HepG2 (cell line): Measurements from ENCODE around the gene CEP97. TPM values are rescaled to one million over a fixed set of nuclear protein-coding genes. Genes with fewer than 3 reads are reported as not detected.

Experiments used
- AKAP8 ChIP-seq: sonication (generic); formaldehyde crosslinking; IDR thresholded peaks from 2 replicates; pipeline ENCODE4 v1.5.1; 2020; ENCODE audit warnings: mild to moderate bottlenecking, missing genetic modification reagents
- FLYWCH1 ChIP-seq: sonication (generic); formaldehyde crosslinking; IDR thresholded peaks from 2 replicates; pipeline ENCODE4 v1.8.1; 2023; ENCODE audit warnings: mild to moderate bottlenecking, missing genetic modification reagents
- FOXO1 ChIP-seq: sonication (generic); formaldehyde crosslinking; IDR thresholded peaks from 2 replicates; pipeline ENCODE4 v1.4.0; 2020; ENCODE audit warnings: missing genetic modification reagents
- GATAD1 ChIP-seq: IDR thresholded peaks from 2 replicates; pipeline ENCODE4 v1.6.1; 2016; ENCODE audit warnings: missing genetic modification reagents, missing compliant biosample characterization
- HNF4A ChIP-seq: sonication (generic); formaldehyde crosslinking; IDR thresholded peaks from 2 replicates; pipeline ENCODE4 v1.4.0; 2020; ENCODE audit warnings: missing genetic modification reagents
- MBNL3 ChIP-seq: fragments of 250-450 bp; sonication (Bioruptor Pico); conservative IDR thresholded peaks from 2 replicates; pipeline ENCODE4 v1.8.0; 2022; ENCODE audit warnings: mild to moderate bottlenecking, inconsistent platforms
- MED8 ChIP-seq: sonication (generic); formaldehyde crosslinking; IDR thresholded peaks from 2 replicates; pipeline ENCODE4 v1.8.1; 2023; ENCODE audit warnings: mild to moderate bottlenecking, missing genetic modification reagents; ENCODE audit not compliant: insufficient replicate concordance
- MIER2 ChIP-seq: IDR thresholded peaks from 2 replicates; pipeline ENCODE4 v1.6.1; 2016; ENCODE audit warnings: missing biosample characterization, missing genetic modification reagents
- NFE2L1 ChIP-seq: sonication (generic); formaldehyde crosslinking; IDR thresholded peaks from 2 replicates; pipeline ENCODE4 v1.4.0; 2020; ENCODE audit warnings: missing genetic modification reagents, mild to moderate bottlenecking, borderline replicate concordance
- NFIC ChIP-seq: IDR thresholded peaks from 2 replicates; pipeline ENCODE4 v1.6.1; 2012; ENCODE audit warnings: mild to moderate bottlenecking, low read length, inconsistent platforms
- NONO ChIP-seq, 2 experiments: fragments of 450-650 bp in 1 of 2; sonication (generic) in 1 of 2; formaldehyde crosslinking in 1 of 2; IDR thresholded peaks in 1 of 2; conservative IDR thresholded peaks in 1 of 2; 2 replicates each; pipeline versions ENCODE4 v1.6.1 to v1.8.0; 2017 to 2022; ENCODE audit warnings: mild to moderate bottlenecking in 1 of 2, missing genetic modification reagents in 1 of 2, moderate library complexity in 1 of 2
- PHF8 ChIP-seq: sonication (generic); formaldehyde crosslinking; IDR thresholded peaks from 2 replicates; pipeline ENCODE4 v1.5.0; 2020; ENCODE audit warnings: missing genetic modification reagents
- POLR2AphosphoS5 ChIP-seq: IDR thresholded peaks from 2 replicates; pipeline ENCODE4 v1.6.1; 2012; ENCODE audit warnings: low read depth, low read length
- SALL2 ChIP-seq: sonication (generic); formaldehyde crosslinking; IDR thresholded peaks from 2 replicates; pipeline ENCODE4 v1.8.1; 2023; ENCODE audit warnings: mild to moderate bottlenecking, missing genetic modification reagents, inconsistent platforms
- SP140L ChIP-seq: sonication (generic); formaldehyde crosslinking; IDR thresholded peaks from 2 replicates; pipeline ENCODE4 v1.4.0; 2020; ENCODE audit warnings: missing genetic modification reagents, borderline replicate concordance
- SP5 ChIP-seq: IDR thresholded peaks from 2 replicates; pipeline ENCODE4 v1.6.1; 2016; ENCODE audit warnings: low read depth, borderline replicate concordance
- TAF15 ChIP-seq: fragments of 200-400 bp; formaldehyde crosslinking; IDR thresholded peaks from one replicate; pipeline ENCODE4 v1.6.1; 2018; ENCODE audit warnings: mild to moderate bottlenecking, low read depth, low read length; ENCODE audit not compliant: poor library complexity, severe bottlenecking
- TEAD2 ChIP-seq: sonication (generic); formaldehyde crosslinking; IDR thresholded peaks from 2 replicates; pipeline ENCODE4 v1.9.0; 2021; ENCODE audit warnings: missing genetic modification reagents
- ZBTB26 ChIP-seq: IDR thresholded peaks from 2 replicates; pipeline ENCODE4 v1.6.1; 2016; ENCODE audit warnings: missing compliant biosample characterization, missing genetic modification reagents, borderline replicate concordance
- ZFP90 ChIP-seq: sonication (generic); formaldehyde crosslinking; IDR thresholded peaks from 2 replicates; pipeline ENCODE4 v1.8.0; 2022; ENCODE audit warnings: missing genetic modification reagents, mild to moderate bottlenecking, inconsistent platforms, borderline replicate concordance
- ZNF264 ChIP-seq: sonication (generic); formaldehyde crosslinking; IDR thresholded peaks from 2 replicates; pipeline ENCODE4 v1.4.0; 2020; ENCODE audit warnings: missing genetic modification reagents
- ZNF30 ChIP-seq: sonication (generic); formaldehyde crosslinking; IDR thresholded peaks from 2 replicates; pipeline ENCODE4 v1.5.0; 2020; ENCODE audit warnings: mild to moderate bottlenecking, missing genetic modification reagents
- ZNF841 ChIP-seq: sonication (generic); formaldehyde crosslinking; IDR thresholded peaks from 2 replicates; pipeline ENCODE4 v1.8.1; 2023; ENCODE audit warnings: missing genetic modification reagents, borderline replicate concordance
- polyA plus RNA-seq, 8 experiments: library from polyadenylated mRNA; depleted of rRNA in 3 of 8; stranded (reverse) in 7 of 8; unstranded in 1 of 8; fragments of >200 nt; fragmentation: Illumina TruSeq in 4 of 8; extraction: Trizol in 4 of 8; gene quantifications; 2 replicates each; pipeline versions ENCODE4 v1.2.1 to v1.2.3, GENCODE V29; 2011 to 2016; ENCODE audit warnings: low read depth in 4 of 8, missing spikeins in 1 of 8, mixed read lengths in 1 of 8; ENCODE audit not compliant: insufficient read depth in 1 of 8
- total RNA-seq, 5 experiments: library from RNA; depleted of rRNA; stranded (reverse); fragments of >200 nt; fragmentation: Illumina TruSeq; extraction: Trizol; gene quantifications; 2 replicates each; pipeline ENCODE4 v1.2.3, GENCODE V29; 2016; ENCODE audit warnings: low read depth in 1 of 5
- TF ChIP-seq, protein P1 (sequence below): sonication (generic); formaldehyde crosslinking; IDR thresholded peaks from 2 replicates; pipeline ENCODE4 v1.4.0; 2020; ENCODE audit warnings: missing genetic modification reagents
- TF ChIP-seq, protein P2 (sequence below): sonication (generic); formaldehyde crosslinking; conservative IDR thresholded peaks from 2 replicates; pipeline ENCODE4 v1.4.0; 2020; ENCODE audit warnings: missing genetic modification reagents

Gene CEP97
- total and polyA plus RNA-seq, 2 of the 13 experiments (the other 11 are each of a cell fraction or from before 2014, with no cell fraction given) = 0.99 to 6.5 TPM

- TF ChIP-seq MBNL3 (CRISPR knock-in tag) = no peak
- peak; percentile 59; the same call in 1 of the 2 replicates for TF ChIP-seq POLR2AphosphoS5
- no peak for TF ChIP-seq ZFP90 (CRISPR knock-in tag)
- peak; percentile 37; the same call in 1 of the 2 replicates for TF ChIP-seq PHF8 (CRISPR knock-in tag)
- TF ChIP-seq TAF15 = no peak
- TF ChIP-seq ZNF264 (CRISPR knock-in tag) = no peak
- TF ChIP-seq NFE2L1 = no peak
- no peak for TF ChIP-seq NONO (IDR thresholded peaks at IDR 0.05)
- TF ChIP-seq NONO (CRISPR knock-in tag; conservative IDR thresholded peaks at IDR 0.05) = peak; percentile 52; the same call in 1 of the 2 replicates
- TF ChIP-seq TEAD2 (CRISPR knock-in tag) = no peak
- TF ChIP-seq, protein P1, sequence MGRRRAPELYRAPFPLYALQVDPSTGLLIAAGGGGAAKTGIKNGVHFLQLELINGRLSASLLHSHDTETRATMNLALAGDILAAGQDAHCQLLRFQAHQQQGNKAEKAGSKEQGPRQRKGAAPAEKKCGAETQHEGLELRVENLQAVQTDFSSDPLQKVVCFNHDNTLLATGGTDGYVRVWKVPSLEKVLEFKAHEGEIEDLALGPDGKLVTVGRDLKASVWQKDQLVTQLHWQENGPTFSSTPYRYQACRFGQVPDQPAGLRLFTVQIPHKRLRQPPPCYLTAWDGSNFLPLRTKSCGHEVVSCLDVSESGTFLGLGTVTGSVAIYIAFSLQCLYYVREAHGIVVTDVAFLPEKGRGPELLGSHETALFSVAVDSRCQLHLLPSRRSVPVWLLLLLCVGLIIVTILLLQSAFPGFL (CRISPR knock-in tag) = no peak
- TF ChIP-seq HNF4A = no peak
- peak; percentile 71; the same call in 1 of the 2 replicates for TF ChIP-seq GATAD1
- TF ChIP-seq SP140L (CRISPR knock-in tag) = no peak
- no peak for TF ChIP-seq SALL2 (CRISPR knock-in tag)
- TF ChIP-seq ZNF30 (CRISPR knock-in tag) = no peak
- no peak for TF ChIP-seq ZBTB26
- no peak for TF ChIP-seq SP5
- no peak for TF ChIP-seq MED8 (CRISPR knock-in tag)
- TF ChIP-seq NFIC = no peak
- TF ChIP-seq, protein P2, sequence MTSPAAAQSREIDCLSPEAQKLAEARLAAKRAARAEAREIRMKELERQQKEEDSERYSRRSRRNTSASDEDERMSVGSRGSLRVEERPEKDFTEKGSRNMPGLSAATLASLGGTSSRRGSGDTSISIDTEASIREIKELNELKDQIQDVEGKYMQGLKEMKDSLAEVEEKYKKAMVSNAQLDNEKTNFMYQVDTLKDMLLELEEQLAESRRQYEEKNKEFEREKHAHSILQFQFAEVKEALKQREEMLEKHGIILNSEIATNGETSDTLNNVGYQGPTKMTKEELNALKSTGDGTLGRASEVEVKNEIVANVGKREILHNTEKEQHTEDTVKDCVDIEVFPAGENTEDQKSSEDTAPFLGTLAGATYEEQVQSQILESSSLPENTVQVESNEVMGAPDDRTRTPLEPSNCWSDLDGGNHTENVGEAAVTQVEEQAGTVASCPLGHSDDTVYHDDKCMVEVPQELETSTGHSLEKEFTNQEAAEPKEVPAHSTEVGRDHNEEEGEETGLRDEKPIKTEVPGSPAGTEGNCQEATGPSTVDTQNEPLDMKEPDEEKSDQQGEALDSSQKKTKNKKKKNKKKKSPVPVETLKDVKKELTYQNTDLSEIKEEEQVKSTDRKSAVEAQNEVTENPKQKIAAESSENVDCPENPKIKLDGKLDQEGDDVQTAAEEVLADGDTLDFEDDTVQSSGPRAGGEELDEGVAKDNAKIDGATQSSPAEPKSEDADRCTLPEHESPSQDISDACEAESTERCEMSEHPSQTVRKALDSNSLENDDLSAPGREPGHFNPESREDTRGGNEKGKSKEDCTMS = no peak
- no peak for TF ChIP-seq ZNF841 (CRISPR knock-in tag)
- TF ChIP-seq MIER2 (CRISPR knock-in tag) = no peak
- TF ChIP-seq AKAP8 = no peak
- TF ChIP-seq FLYWCH1 = no peak
- TF ChIP-seq FOXO1 (CRISPR knock-in tag) = no peak
These were observed at the start of gene CEP97 (continued) for GRCh38 chr3:101724329-101725193.
